Adrenal gland (tissue), 12 donors: ENCODE data around the gene ADIPOQ. TPM values are rescaled to one million over a fixed set of nuclear protein-coding genes. Genes with fewer than 3 reads are reported as not detected.
"Not testable (repeated sequence)": the region's sequence is repeated elsewhere in the genome, so short reads cannot be mapped to it uniquely, and the experiment has no call there.

Source experiments
- DNase-seq, 7 donors: peaks; one replicate each; pipeline ENCODE4 v3.0.0-alpha.2; 2019 to 2020
- H3K27ac ChIP-seq, 5 donors: fragments of 200-600 bp; sonication (generic) in 4 of 5; 1 replicate in 3 of 5; 2 replicates in 2 of 5; pipeline versions ENCODE4 v1.5.1 to v1.8.0; 2016 to 2020; ENCODE audit warnings: mild to moderate bottlenecking in 1 of 5
- H3K27me3 ChIP-seq: fragments of 200-600 bp; 2 replicates; pipeline ENCODE4 v1.8.0; 2021
- H3K36me3 ChIP-seq, 2 donors: fragments of 200-600 bp; replicated peaks in 1 of 2; 1 replicate in 1 of 2; 2 replicates in 1 of 2; pipeline versions ENCODE4 v1.5.1 to v1.8.0; 2018 to 2022
- H3K4me1 ChIP-seq, 2 donors: fragments of 200-600 bp; replicated peaks in 1 of 2; 1 replicate in 1 of 2; 2 replicates in 1 of 2; pipeline versions ENCODE4 v1.5.1 to v1.8.0; 2018 to 2021
- H3K4me3 ChIP-seq, 4 donors: fragments of 200-600 bp; sonication (generic) in 3 of 4; one replicate each; pipeline ENCODE4 v1.5.1; 2016 to 2018
- H3K9me3 ChIP-seq, 3 donors: fragments of 200-600 bp; sonication (generic) in 1 of 3; replicated peaks in 1 of 3; 1 replicate in 2 of 3; 2 replicates in 1 of 3; pipeline versions ENCODE4 v1.5.1 to v1.8.0; 2016 to 2021
- CTCF ChIP-seq, 6 experiments: fragments of 450-650 bp in 4 of 6; fragments of 200-600 bp in 2 of 6; sonication (generic) in 1 of 6; IDR thresholded peaks; 1 replicate in 5 of 6; 2 replicates in 1 of 6; pipeline versions ENCODE4 v1.5.1 to v1.8.0; 2016 to 2021; ENCODE audit warnings: antibody characterized with exemption in 6 of 6, mild to moderate bottlenecking in 2 of 6, moderate library complexity in 1 of 6
- POLR2A ChIP-seq, 2 donors: fragments of 450-650 bp; IDR thresholded peaks; one replicate each; pipeline ENCODE4 v1.6.1; 2017; ENCODE audit warnings: antibody characterized with exemption in 2 of 2, mild to moderate bottlenecking in 2 of 2, moderate library complexity in 1 of 2
- WGBS, 4 donors: extraction: QIAGEN DNeasy Blood & Tissue Kit in 2 of 4; methylation state at CpG; one replicate each; pipeline versions ENCODE4 v1.1.5 to v1.1.7; 2013 to 2017; 5-methylcytosine and 5-hydroxymethylcytosine counted together
- intact Hi-C, 2 donors: fragments of 100-400 bp; cut with DNase I; formaldehyde crosslinking; loops; one replicate each; pipeline versions ENCODE4 v1.14.1 to v1.15.0; 2022 to 2023
- polyA plus RNA-seq, 3 donors: library from polyadenylated mRNA; stranded (reverse); fragments of 200-250 nt in 2 of 3; fragments of 350-450 nt in 1 of 3; fragmentation: Illumina TruSeq in 1 of 3; extraction: RNeasy Lipid Tissue Mini Kit (QIAGEN cat#74804) in 1 of 3; gene quantifications; one replicate each; pipeline ENCODE4 v1.2.3, GENCODE V29; 2013 to 2014
- total RNA-seq, 9 donors: library from RNA; depleted of rRNA in 4 of 9; stranded (reverse); fragments of >200 nt in 4 of 9; fragments of 120-200 nt in 1 of 9; fragmentation: NEBNext Ultra II Directional in 1 of 9; extraction: Animal tissue kit (Norgen Biotek cat#: 25700) in 1 of 9; gene quantifications; one replicate each; pipeline versions ENCODE4 v1.1.0 to v1.2.4, GENCODE V29; 2013 to 2023
- donor health status: healthy with polysubstance abuse.
- donor health status: Bipolar disorder and iron deficiency.
- donor health status: DM: yes; HTN: yes; CAD: no.
- donor health status: DM: no; HTN: no; CAD: no.
- donor health status: DM: no; HTN: no; CAD: no.
- donor health status: DM: yes; HTN: yes; CAD: no.

Gene ADIPOQ
- total and polyA plus RNA-seq, 12 donors: 0.18 to 18.0 (median 1.3) TPM; not detected in 1

GRCh38 chr3:186806089-186807055 is 36.1 kb upstream of the ADIPOQ start, which contains the start of gene RFC4:
RFC4 (minus strand) TSS chr3:186806482; CDS start chr3:186804713, 1,769 bp downstream.
- intact Hi-C loops: no loop called here
- Histone ChIP-seq H3K27ac (peak within 1 kb of the TSS in 4 of 5 donors; percentile 62 to 92 (median 79)), H3K27me3 (no peaks in the 10 kb centered on the region), H3K4me1 (peaks cover 0 to 11% of the 10 kb centered on the region in 2 donors), H3K36me3 (no peaks in the 10 kb centered on the region), H3K4me3 (peak within 1 kb of the TSS; percentile 11 to 85 (median 80)), H3K9me3 (no peaks in the 10 kb centered on the region)
- peak; percentile 79 to 92 (median 85) for DNase-seq
- TF ChIP-seq POLR2A (IDR thresholded peaks at IDR 0.05): peak in 1 of 2 donors; percentile 26
- TF ChIP-seq CTCF (IDR thresholded peaks at IDR 0.05): peak in 2 of 6 experiments; percentile 5 to 7
- 0 to 1% (median 0%) methylated on average over 3 to 70 of the region's 70 CpGs for WGBS, 4 donors

GRCh38 chr3:186807231-186807630 is 35.3 kb upstream of the ADIPOQ start:
- peaks cover 0 to 11% of the 10 kb centered on the region in 2 donors for H3K4me1 ChIP-seq
- H3K27ac ChIP-seq: no peak overlapping the region
- H3K36me3 ChIP-seq: no peaks in the 10 kb centered on the region
- no peaks in the 10 kb centered on the region for H3K9me3 ChIP-seq
- whole genome bisulfite sequencing, 4 donors: 33 to 43% (median 40%) methylated on average over 5 of the region's 5 CpGs
- H3K27me3 ChIP-seq: no peaks in the 10 kb centered on the region
- intact Hi-C loops: no loop called here
- TF ChIP-seq CTCF (IDR thresholded peaks at IDR 0.05) (no peak), POLR2A (IDR thresholded peaks at IDR 0.05) (no peak)
- DNase-seq: no peak
- peak overlapping the region in 1 of 4 donors; percentile 76 for H3K4me3 ChIP-seq

DNA sequence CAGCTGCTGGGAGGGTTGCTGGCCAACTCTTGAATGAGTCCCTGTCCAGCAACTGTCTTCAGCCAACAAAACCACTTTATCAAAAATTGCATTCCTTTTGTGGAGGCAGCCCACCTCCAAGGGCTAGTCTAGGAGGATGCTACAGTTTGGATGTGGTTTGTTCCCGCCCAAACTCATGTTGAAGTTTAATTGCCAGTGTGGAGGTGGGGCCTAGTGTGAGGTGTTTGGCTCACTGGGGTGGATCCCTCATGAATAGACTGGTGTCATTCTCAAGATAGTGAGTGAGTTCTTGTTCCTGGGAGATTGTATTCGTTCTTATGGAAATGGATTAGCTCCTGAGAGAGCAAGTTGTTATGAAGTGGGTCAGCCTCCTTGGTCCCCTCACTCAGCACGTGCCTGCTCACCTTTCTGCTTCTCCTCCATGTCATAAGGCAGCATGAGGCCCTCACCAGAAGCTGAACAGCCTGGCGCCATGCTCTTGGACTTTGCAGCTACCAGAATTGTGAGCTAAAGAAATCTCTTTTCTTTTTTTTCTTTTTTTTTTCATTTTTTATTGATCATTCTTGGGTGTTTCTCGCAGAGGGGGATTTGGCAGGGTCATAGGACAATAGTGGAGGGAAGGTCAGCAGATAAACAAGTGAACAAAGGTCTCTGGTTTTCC is 32.0 kb upstream of the ADIPOQ start:
- TF ChIP-seq POLR2A (IDR thresholded peaks at IDR 0.05) (no peak), CTCF (IDR thresholded peaks at IDR 0.05) (no peak)
- Histone ChIP-seq H3K4me1 (peaks cover 0 to 9% of the 10 kb centered on the region in 2 donors), H3K4me3 (no peak overlapping the region), H3K9me3 (no peaks in the 10 kb centered on the region), H3K36me3 (no peaks in the 10 kb centered on the region), H3K27ac (no peak overlapping the region), H3K27me3 (no peaks in the 10 kb centered on the region)
- WGBS, 4 donors: 83 to 91% (median 87%) methylated on average over 5 of the region's 5 CpGs
- DNase-seq: no peak
- intact Hi-C loops: no loop called here

GRCh38 chr3:186811313-186811712 is 31.2 kb upstream of the ADIPOQ start:
- H3K4me1 ChIP-seq, intact Hi-C loops, H3K27me3 ChIP-seq, H3K9me3 ChIP-seq, H3K27ac ChIP-seq, H3K36me3 ChIP-seq, H3K4me3 ChIP-seq, DNase-seq: not testable (repeated sequence)
- 89 to 100% (median 91%) methylated on average over 2 to 18 of the region's 29 CpGs for WGBS, 4 donors
